Left hindlimb (tissue), 1 donor: ENCODE results near the gene HMX1.

Experiments
- DNase-seq: peaks from one replicate; pipeline ENCODE4 v3.0.0-alpha.2; 2018

HMX1 gene

DNA sequence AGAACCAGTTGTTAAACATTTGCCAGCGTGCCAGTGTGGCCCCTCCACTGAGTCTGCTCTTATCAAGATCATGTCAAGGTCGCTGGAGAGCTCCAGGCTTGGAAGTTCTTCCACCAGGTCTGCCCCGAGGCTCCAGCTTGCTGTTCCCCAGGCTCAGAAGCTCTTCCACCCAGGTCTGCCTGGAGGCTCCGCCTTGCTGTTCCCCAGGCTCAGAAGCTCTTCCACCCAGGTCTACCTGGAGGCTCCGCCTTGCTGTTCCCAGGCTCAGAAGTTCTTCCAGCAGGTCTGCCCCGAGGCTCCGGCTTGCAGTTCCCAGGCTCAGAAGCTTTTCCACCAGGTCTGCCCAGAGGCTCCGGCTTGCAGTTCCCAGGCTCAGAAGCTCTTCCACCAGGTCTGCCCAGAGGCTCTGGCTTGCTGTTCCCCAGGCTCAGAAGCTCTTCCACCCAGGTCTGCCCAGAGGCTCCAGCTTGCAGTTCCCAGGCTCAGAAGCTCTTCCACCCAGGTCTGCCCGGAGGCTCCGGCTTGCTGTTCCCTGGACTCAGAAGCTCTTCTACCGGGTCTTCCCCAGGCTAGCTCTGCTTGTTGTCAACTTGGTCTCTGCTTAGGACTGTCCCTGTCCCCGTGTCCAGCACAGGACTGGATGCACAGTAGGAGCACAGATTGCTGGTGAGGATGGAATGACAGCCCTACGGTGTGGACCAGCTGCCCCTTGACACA lies 54.4 kb downstream of the HMX1 start:
- DNase-seq: peak; percentile 25
